GM18858 (cell line): ENCODE measurements around the gene AGBL1.

Experiments
- ATAC-seq: cut with Tn5 transposase; IDR thresholded peaks from one replicate; pipeline ENCODE4 v1.9.1; 2021; ENCODE audit not compliant: unreplicated experiment

The AGBL1 gene

GRCh38 chr15:86772369-86773059 lies 692.8 kb downstream of the AGBL1 start:
- no peak for ATAC-seq

GRCh38 chr15:86773736-86774135 lies 694.1 kb downstream of the AGBL1 start:
- no peak for ATAC-seq

GRCh38 chr15:86776145-86776544 lies 696.5 kb downstream of the AGBL1 start:
- ATAC-seq = no peak

GRCh38 chr15:86796521-86796920 lies 716.9 kb downstream of the AGBL1 start:
- ATAC-seq = no peak

- no peak for ATAC-seq
These were observed 717.5 kb downstream of the AGBL1 start for GRCh38 chr15:86797135-86797534.

GRCh38 chr15:86799226-86799625 lies 719.6 kb downstream of the AGBL1 start:
- no peak for ATAC-seq

- ATAC-seq = no peak
These were observed 722.6 kb downstream of the AGBL1 start for GRCh38 chr15:86802244-86802643.

GRCh38 chr15:86804406-86804805 lies 724.7 kb downstream of the AGBL1 start:
- ATAC-seq = no peak

GRCh38 chr15:86810329-86810728 lies 730.7 kb downstream of the AGBL1 start:
- no peak for ATAC-seq

GRCh38 chr15:86813892-86814291 lies 734.2 kb downstream of the AGBL1 start:
- no peak for ATAC-seq

- ATAC-seq = no peak
These were observed 749.6 kb downstream of the AGBL1 start for GRCh38 chr15:86829245-86829644.

GRCh38 chr15:86830304-86830703 lies 750.6 kb downstream of the AGBL1 start:
- ATAC-seq = no peak

- no peak for ATAC-seq
These were observed 753.9 kb downstream of the AGBL1 start for GRCh38 chr15:86833595-86833994.

GRCh38 chr15:86834115-86834863 lies 754.6 kb downstream of the AGBL1 start:
- no peak for ATAC-seq

GRCh38 chr15:86837294-86838061 lies 757.8 kb downstream of the AGBL1 start:
- ATAC-seq = no peak

- ATAC-seq = no peak
These were observed 759.8 kb downstream of the AGBL1 start for GRCh38 chr15:86839502-86839901.

- ATAC-seq = no peak
These were observed 761.3 kb downstream of the AGBL1 start for GRCh38 chr15:86840996-86841395.

- no peak for ATAC-seq
These were observed 762.5 kb downstream of the AGBL1 start for GRCh38 chr15:86842199-86842598.

- ATAC-seq = no peak
These were observed 766.4 kb downstream of the AGBL1 start for GRCh38 chr15:86846036-86846435.

- no peak for ATAC-seq
These were observed 769.5 kb downstream of the AGBL1 start for GRCh38 chr15:86849136-86849535.

GRCh38 chr15:86849558-86850285 lies 770.1 kb downstream of the AGBL1 start:
- no peak for ATAC-seq
